Effector memory CD8-positive, alpha-beta T cell (primary cell): ENCODE results near the gene ASXL1.

Experiments used
- ATAC-seq: fragments of 150-1000 bp; cut with Tn5 transposase; replicated peaks from 2 replicates; pipeline ENCODE4 v1.10.0; 2021; ENCODE audit warnings: mild to moderate bottlenecking, moderate library complexity
- DNase-seq, 3 experiments: peaks; one replicate each; pipeline ENCODE4 v3.0.0; 2021
- H3K27ac Mint-ChIP-seq, 2 donors: one replicate each; pipeline ENCODE4 v1.8.0; 2022; ENCODE audit warnings: mild to moderate bottlenecking in 2 of 2, mixed read lengths in 2 of 2, moderate library complexity in 2 of 2
- H3K27me3 Mint-ChIP-seq, 2 donors: one replicate each; pipeline ENCODE4 v1.8.0; 2022; ENCODE audit warnings: mixed read lengths in 2 of 2
- H3K36me3 Mint-ChIP-seq: one replicate; pipeline ENCODE4 v1.8.0; 2022; ENCODE audit warnings: mild to moderate bottlenecking, moderate library complexity, mixed read lengths; ENCODE audit not compliant: insufficient read depth
- H3K4me1 Mint-ChIP-seq, 2 donors: one replicate each; pipeline ENCODE4 v1.8.0; 2022; ENCODE audit warnings: low read depth in 2 of 2, mixed read lengths in 2 of 2
- H3K4me3 Mint-ChIP-seq, 2 donors: one replicate each; pipeline ENCODE4 v1.8.0; 2022; ENCODE audit warnings: mild to moderate bottlenecking in 2 of 2, mixed read lengths in 2 of 2, moderate library complexity in 2 of 2
- H3K9me3 Mint-ChIP-seq, 2 donors: one replicate each; pipeline ENCODE4 v1.8.0; 2022; ENCODE audit warnings: mixed read lengths in 2 of 2

ASXL1 gene

GRCh38 chr20:32472581-32473207, 114.6 kb downstream of the ASXL1 start:
- Mint-ChIP-seq H3K4me3 (no peak overlapping the region), H3K9me3 (no peaks in the 10 kb centered on the region), H3K36me3 (peaks cover 22% of the 10 kb centered on the region), H3K4me1 (peaks cover 6 to 37% of the 10 kb centered on the region in 2 donors), H3K27me3 (no peaks in the 10 kb centered on the region), H3K27ac (no peak overlapping the region)
- DNase-seq: no peak
- ATAC-seq: no peak

GRCh38 chr20:32473231-32474008, 115.3 kb downstream of the ASXL1 start:
- no peaks in the 10 kb centered on the region for H3K9me3 Mint-ChIP-seq
- no peaks in the 10 kb centered on the region for H3K27me3 Mint-ChIP-seq
- H3K36me3 Mint-ChIP-seq: peaks cover 22% of the 10 kb centered on the region
- no peak overlapping the region for H3K4me3 Mint-ChIP-seq
- DNase-seq (no peak), ATAC-seq (no peak)
- peaks cover 12 to 44% of the 10 kb centered on the region in 2 donors for H3K4me1 Mint-ChIP-seq
- peak overlapping the region in 1 of 2 donors; percentile 77 for H3K27ac Mint-ChIP-seq

GRCh38 chr20:32474009-32474716, 116.0 kb downstream of the ASXL1 start:
- Mint-ChIP-seq H3K27ac (peak overlapping the region in 1 of 2 donors; percentile 77), H3K9me3 (no peaks in the 10 kb centered on the region), H3K4me1 (peaks cover 15 to 45% of the 10 kb centered on the region in 2 donors), H3K27me3 (no peaks in the 10 kb centered on the region), H3K36me3 (peaks cover 22% of the 10 kb centered on the region), H3K4me3 (no peak overlapping the region)
- ATAC-seq: no peak
- no peak for DNase-seq

DNA sequence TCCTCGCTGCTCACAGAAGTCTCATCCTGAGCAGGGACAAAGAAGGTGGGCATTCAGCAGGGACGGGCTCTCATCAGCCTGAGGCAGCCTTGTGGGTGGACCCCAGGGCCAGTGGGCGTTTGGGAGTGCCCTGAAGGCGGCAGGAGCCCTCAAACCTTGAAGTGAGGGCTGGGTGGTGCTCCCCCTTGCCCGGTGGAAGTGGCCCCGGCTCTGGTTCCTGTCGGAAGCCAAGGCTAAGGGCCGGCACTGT, 116.5 kb downstream of the ASXL1 start:
- Mint-ChIP-seq H3K27me3 (no peaks in the 10 kb centered on the region), H3K27ac (peak overlapping the region; percentile 49 to 78), H3K4me3 (no peak overlapping the region), H3K36me3 (peaks cover 22% of the 10 kb centered on the region), H3K4me1 (peaks cover 20 to 47% of the 10 kb centered on the region in 2 donors), H3K9me3 (no peaks in the 10 kb centered on the region)
- DNase-seq (no peak), ATAC-seq (no peak)

DNA sequence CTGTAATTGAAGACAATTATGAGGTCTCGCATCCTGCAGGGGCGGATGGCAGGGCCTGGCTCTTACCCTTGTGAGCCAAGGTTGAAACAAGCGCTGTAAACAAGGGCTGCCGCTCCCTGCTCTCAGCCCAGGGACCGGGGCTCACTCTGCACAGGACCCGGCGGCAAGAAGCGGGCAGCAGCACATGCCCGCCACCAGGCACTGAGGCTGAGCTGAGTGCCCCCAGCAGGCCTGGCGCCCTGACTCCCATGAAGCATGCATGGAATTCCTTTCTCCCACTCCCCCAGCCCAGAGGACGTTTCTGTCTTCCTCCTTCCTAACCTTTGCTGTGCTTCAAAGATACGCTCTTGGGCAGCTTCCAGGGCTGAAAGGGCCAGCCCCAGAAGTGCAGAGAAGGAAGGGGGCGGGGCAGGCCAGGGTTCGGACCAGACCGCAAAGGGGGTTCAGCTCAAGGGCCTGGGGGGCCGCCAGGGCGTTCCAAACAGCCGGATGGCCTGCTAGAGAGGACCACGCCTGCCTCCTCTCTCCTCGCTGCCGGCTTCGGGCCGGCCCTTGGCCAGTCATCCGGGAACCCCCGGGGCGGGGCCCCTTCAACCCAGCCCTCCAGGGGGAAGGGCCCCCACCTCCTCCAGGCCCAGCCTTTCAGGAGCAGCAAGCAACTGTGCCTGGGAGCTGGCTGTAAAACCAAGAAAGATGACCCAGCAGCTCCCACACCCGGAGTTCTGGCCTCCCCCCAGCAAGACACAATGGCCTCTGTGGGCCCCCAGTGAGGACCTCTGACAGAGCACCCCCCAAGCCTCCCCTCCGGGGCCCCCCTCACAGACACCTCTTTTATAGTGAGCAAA, 117.1 kb downstream of the ASXL1 start:
- no peaks in the 10 kb centered on the region for H3K9me3 Mint-ChIP-seq
- H3K27me3 Mint-ChIP-seq: no peaks in the 10 kb centered on the region
- DNase-seq (no peak), ATAC-seq (no peak)
- H3K4me1 Mint-ChIP-seq: peaks cover 25 to 49% of the 10 kb centered on the region in 2 donors
- H3K4me3 Mint-ChIP-seq: peak overlapping the region in 1 of 2 donors; percentile 8
- peaks cover 21% of the 10 kb centered on the region for H3K36me3 Mint-ChIP-seq
- peak overlapping the region; percentile 78 to 88 for H3K27ac Mint-ChIP-seq

DNA sequence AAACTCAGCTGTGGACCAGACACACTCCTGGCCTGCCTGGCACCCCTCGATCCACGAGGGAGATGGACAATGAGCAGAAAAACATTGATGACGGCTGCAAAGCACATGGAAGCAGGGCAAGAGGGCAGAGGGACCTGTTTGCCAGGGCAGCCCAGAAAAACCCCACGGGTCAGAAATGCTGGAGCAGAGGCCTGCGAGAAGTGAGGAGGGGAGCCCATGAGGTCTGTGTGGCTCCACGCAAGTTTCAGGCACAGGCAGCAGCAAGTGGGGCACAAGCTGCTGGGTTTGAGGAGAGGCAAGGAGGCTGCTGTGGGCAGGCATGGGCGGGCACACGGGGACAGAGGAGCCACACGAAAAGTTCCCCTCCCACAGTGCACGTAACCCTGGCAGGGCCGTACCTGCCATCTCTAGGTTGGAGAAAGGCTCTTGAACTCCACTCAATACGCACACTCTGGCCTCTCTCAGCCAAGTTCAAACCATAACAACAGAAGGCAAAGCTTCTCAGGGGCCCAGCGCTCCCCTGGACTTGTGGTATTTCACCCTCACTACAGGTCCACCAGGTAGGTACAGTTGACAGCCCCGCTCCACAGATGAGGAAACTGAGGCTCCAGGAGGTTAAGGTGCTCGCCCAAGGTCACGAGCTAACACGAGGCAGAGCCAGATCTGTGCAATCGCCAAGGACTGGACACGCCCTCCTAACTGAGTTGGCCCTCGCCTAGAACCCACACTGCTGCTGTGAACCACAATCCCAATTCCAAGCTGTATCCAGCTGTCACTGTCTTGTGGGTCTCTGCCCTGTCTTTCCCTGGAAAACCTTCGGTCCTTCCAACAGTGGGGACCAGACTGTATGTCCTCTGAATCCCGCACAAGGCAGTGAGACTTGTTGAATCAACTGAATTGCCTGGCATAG, 118.8 kb downstream of the ASXL1 start:
- ATAC-seq: no peak
- Mint-ChIP-seq H3K4me3 (no peak overlapping the region), H3K27ac (peak overlapping the region; percentile 78 to 88), H3K27me3 (no peaks in the 10 kb centered on the region), H3K36me3 (peaks cover 14% of the 10 kb centered on the region), H3K9me3 (no peaks in the 10 kb centered on the region), H3K4me1 (peaks cover 33 to 51% of the 10 kb centered on the region in 2 donors)
- DNase-seq: no peak

- ATAC-seq (no peak), DNase-seq (no peak)
- H3K9me3 Mint-ChIP-seq: no peaks in the 10 kb centered on the region
- H3K4me3 Mint-ChIP-seq: no peak overlapping the region
- peak overlapping the region in 1 of 2 donors; percentile 88 for H3K27ac Mint-ChIP-seq
- no peaks in the 10 kb centered on the region for H3K27me3 Mint-ChIP-seq
- peaks cover 14% of the 10 kb centered on the region for H3K36me3 Mint-ChIP-seq
- peaks cover 33 to 51% of the 10 kb centered on the region in 2 donors for H3K4me1 Mint-ChIP-seq
These were observed 119.7 kb downstream of the ASXL1 start for GRCh38 chr20:32477594-32478512.

- Mint-ChIP-seq H3K9me3 (no peaks in the 10 kb centered on the region), H3K4me3 (no peak overlapping the region), H3K27me3 (no peaks in the 10 kb centered on the region), H3K27ac (peak overlapping the region in 1 of 2 donors; percentile 88), H3K4me1 (peaks cover 34 to 47% of the 10 kb centered on the region in 2 donors), H3K36me3 (peaks cover 11% of the 10 kb centered on the region)
- DNase-seq (no peak), ATAC-seq (no peak)
These were observed 120.4 kb downstream of the ASXL1 start for GRCh38 chr20:32478576-32478975.

DNA sequence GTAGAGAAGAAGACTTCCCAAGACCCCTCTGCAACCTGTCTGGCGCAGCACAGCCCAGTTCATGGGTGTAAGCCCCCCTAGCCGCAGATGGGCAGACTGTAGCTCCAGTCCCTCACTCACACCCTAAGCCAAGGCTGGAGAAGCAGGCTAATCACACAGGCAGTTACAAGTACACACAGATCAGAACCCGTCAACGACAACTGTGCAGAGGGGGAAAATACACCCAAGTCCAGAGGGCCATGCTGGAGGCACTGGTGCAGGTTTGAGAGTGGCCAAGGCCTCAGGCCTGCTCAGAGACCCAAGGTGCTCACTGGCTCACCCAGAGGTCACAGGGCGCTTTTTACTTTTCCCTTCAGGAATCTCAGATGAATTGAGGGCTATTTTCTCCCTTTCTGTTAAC, 120.9 kb downstream of the ASXL1 start:
- Mint-ChIP-seq H3K9me3 (no peaks in the 10 kb centered on the region), H3K27me3 (no peaks in the 10 kb centered on the region), H3K4me1 (peaks cover 36 to 46% of the 10 kb centered on the region in 2 donors), H3K4me3 (no peak overlapping the region), H3K36me3 (peaks cover 13% of the 10 kb centered on the region), H3K27ac (peak overlapping the region; percentile 81 to 88)
- ATAC-seq (no peak), DNase-seq (no peak)

DNA sequence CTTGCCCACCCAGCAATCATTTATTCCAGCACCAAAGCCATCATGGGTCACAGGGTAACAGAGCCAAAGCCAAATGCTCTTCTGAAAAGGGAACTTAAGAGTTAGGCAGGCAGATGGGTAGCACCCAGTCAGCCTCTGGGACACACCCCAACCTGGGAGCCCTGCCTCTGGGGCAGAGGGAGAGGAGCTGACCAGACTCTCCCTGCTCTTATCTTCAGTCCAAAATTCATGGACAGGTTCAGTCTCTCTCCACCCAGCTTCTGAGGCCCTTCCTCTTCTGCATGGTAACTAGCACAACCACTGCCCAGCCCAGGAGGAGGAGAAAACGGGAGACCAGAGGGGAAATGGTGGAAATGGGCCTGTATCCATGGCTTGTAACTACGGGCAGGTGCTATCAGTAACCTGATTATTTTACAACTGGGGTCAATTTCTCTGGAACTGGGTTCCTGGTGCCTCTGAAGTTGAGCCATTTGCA, 121.6 kb downstream of the ASXL1 start:
- H3K27me3 Mint-ChIP-seq: no peaks in the 10 kb centered on the region
- ATAC-seq (no peak), DNase-seq (no peak)
- H3K4me1 Mint-ChIP-seq: peaks cover 36 to 46% of the 10 kb centered on the region in 2 donors
- H3K4me3 Mint-ChIP-seq: peak overlapping the region in 1 of 2 donors; percentile 25
- peaks cover 17% of the 10 kb centered on the region for H3K36me3 Mint-ChIP-seq
- H3K9me3 Mint-ChIP-seq: no peaks in the 10 kb centered on the region
- H3K27ac Mint-ChIP-seq: peak overlapping the region; percentile 81 to 88

DNA sequence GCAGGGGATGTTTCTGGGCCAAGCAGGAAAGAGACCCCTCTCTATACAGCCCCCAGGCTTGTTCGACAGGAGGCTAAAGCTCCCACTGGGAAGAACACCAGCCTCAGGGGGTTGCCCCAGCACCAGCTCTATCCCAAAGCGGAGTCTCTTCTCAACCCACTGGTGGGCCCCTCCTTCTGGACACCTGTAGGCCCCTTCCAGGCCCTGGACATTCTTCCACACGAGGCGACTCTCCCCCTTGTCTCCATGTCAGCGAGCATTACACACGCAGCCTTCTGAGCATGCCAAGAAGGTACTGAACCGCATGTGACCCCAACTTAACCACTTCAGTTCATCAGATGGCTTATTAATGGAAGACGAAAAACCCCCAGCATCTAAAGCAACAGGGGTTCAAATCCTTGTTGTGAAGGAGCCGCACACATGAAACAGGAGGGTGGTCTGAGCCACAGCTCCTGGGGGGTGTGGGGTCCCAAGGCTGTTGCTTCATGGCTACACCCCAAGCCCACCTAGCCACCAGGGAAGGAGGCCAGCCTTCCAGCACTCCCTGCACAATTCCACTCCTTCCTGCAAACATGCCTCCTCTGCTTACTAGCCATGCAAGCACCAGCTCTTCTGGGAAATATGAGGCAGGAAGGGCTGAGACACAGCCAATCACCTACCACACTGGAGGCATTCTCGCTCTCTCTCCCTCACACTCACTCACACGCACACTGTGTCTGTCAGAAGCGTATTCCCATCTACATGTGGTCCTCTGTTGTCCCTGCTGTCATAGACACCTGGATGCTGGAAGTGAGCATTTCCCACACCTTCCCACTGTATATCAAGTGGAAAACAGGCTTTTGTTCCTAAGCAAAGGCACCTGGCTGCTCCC, 122.5 kb downstream of the ASXL1 start:
- peak overlapping the region in 1 of 2 donors; percentile 34 for H3K4me3 Mint-ChIP-seq
- H3K9me3 Mint-ChIP-seq: no peaks in the 10 kb centered on the region
- DNase-seq (no peak), ATAC-seq (no peak)
- H3K4me1 Mint-ChIP-seq: peaks cover 44 to 53% of the 10 kb centered on the region in 2 donors
- no peaks in the 10 kb centered on the region for H3K27me3 Mint-ChIP-seq
- H3K36me3 Mint-ChIP-seq: peaks cover 15% of the 10 kb centered on the region
- H3K27ac Mint-ChIP-seq: peak overlapping the region; percentile 81 to 88
